ENCODE measurements around the gene TAS2R60. TPM values are rescaled to one million over a fixed set of nuclear protein-coding genes. Genes with fewer than 3 reads are reported as not detected.
"Not testable (repeated sequence)": the region's sequence is repeated elsewhere in the genome, so short reads cannot be mapped to it uniquely, and the experiment has no call there.

TAS2R60 gene
- total RNA-seq, 1 donor from 2014 or later, result not detected

DNA sequence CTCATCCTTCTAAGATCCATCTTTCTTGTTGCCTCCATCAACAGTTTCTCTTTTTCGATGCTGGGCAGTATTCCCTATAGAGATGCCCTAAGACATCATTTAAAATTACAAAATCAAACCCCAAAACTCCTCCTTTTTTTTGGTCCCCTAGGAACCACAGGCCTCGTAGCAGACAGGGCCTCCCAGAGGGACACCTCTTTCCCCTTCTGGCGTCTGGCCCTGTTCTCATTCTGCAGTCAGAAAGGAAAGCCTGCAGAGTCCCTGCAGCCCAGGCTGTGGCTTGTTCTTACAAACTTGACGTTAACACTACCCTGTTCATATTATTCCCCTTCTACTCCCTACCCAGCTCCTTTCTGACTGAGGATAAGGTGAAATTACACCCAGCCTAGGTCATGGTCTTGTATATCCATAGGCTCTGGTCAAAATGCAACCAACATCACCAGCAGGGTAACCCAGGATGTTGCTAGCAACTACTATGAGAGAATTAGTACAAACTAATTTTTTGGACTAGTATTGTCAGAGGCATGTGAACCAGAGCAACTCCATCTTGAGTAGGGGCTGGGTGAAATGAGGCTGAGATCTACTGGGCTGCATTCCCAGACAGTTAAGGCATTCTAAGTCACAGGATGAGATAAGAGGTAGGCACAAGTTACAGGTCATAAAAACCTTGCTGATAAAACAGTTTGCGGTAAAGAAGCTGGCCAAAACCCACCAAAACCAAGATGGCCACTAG is 31.1 kb upstream of the TAS2R60 start:
- no peaks in the 10 kb centered on the region for H3K79me2 ChIP-seq (ENCODE audit: insufficient read depth, low read length)
- no peak overlapping the region for H3K9ac ChIP-seq (ENCODE audit: low read length)
- no peak overlapping the region for H3K4me2 ChIP-seq (ENCODE audit: low read length)
- TF ChIP-seq EZH2 (IDR thresholded peaks at IDR 0.05; ENCODE audit: insufficient read depth, low read length), result no peak
- TF ChIP-seq CTCF (IDR thresholded peaks at IDR 0.05; ENCODE audit: insufficient read depth, low read depth, low read length), result no peak
- H3K9me3 Mint-ChIP-seq (ENCODE audit: unreplicated experiment), result no peaks in the 10 kb centered on the region
- H3K4me3 ChIP-seq (ENCODE audit: insufficient read depth, low read depth, low read length), result no peak overlapping the region
- H3K27ac Mint-ChIP-seq (ENCODE audit: unreplicated experiment), result no peak overlapping the region
- H2AFZ ChIP-seq (ENCODE audit: low read depth, low read length), result no peak overlapping the region
- peaks cover 5% of the 10 kb centered on the region for H3K27me3 ChIP-seq (ENCODE audit: insufficient read depth, low read length)
- peaks cover 4% of the 10 kb centered on the region for H3K36me3 Mint-ChIP-seq (ENCODE audit: low read depth, unreplicated experiment)
- FAIRE-seq, result no peak
- no peak for DNase-seq (ENCODE audit: low read depth)
- peaks cover 15% of the 10 kb centered on the region for H3K4me1 ChIP-seq (ENCODE audit: insufficient read depth, low read length)
- peaks cover 11% of the 10 kb centered on the region for H3K27me3 Mint-ChIP-seq (ENCODE audit: low read depth, unreplicated experiment)
- H3K27ac ChIP-seq (ENCODE audit: low read depth, low read length), result no peak overlapping the region
- H4K20me1 ChIP-seq (ENCODE audit: insufficient read depth, low read length), result no peaks in the 10 kb centered on the region
- no peaks in the 10 kb centered on the region for H3K9me3 ChIP-seq (ENCODE audit: insufficient read depth, low read depth, low read length)
- no peaks in the 10 kb centered on the region for H3K36me3 ChIP-seq (ENCODE audit: insufficient read depth, low read length)
- peaks cover 33% of the 10 kb centered on the region for H3K4me1 Mint-ChIP-seq (ENCODE audit: low read depth, unreplicated experiment)
- peak overlapping the region; percentile 21 for H3K4me3 Mint-ChIP-seq (ENCODE audit: unreplicated experiment)

DNA sequence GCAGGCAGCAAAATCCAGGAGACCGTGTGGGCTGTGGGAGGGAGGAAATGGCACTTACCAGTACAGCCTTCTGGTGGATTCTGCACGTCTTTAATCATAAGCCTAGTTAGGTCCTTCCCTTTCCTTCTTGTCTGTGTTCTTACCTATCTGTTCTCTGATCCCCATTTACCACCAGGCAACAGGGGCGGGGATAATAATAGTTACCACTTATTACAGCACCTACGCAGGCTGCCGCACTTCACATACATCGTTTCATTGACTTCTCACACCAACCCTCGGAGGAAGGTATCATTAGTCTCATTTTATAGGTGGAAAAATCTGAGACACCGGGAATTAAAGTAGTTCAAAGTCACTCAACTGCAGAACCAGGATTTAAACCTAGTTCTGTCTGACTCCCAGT is 30.1 kb upstream of the TAS2R60 start:
- Histone ChIP-seq H3K27me3 (ENCODE audit: insufficient read depth, low read length) (peaks cover 5% of the 10 kb centered on the region), H3K4me2 (ENCODE audit: low read length) (no peak overlapping the region), H2AFZ (ENCODE audit: low read depth, low read length) (no peak overlapping the region), H3K4me3 (ENCODE audit: insufficient read depth, low read depth, low read length) (no peak overlapping the region), H3K27ac (ENCODE audit: low read depth, low read length) (no peak overlapping the region), H3K79me2 (ENCODE audit: insufficient read depth, low read length) (no peaks in the 10 kb centered on the region), H4K20me1 (ENCODE audit: insufficient read depth, low read length) (no peaks in the 10 kb centered on the region), H3K9me3 (ENCODE audit: insufficient read depth, low read depth, low read length) (no peaks in the 10 kb centered on the region), H3K36me3 (ENCODE audit: insufficient read depth, low read length) (no peaks in the 10 kb centered on the region), H3K9ac (ENCODE audit: low read length) (no peak overlapping the region), H3K4me1 (ENCODE audit: insufficient read depth, low read length) (peaks cover 8% of the 10 kb centered on the region)
- no peak overlapping the region for H3K4me3 Mint-ChIP-seq (ENCODE audit: unreplicated experiment)
- TF ChIP-seq CTCF (IDR thresholded peaks at IDR 0.05; ENCODE audit: insufficient read depth, low read depth, low read length) (no peak), EZH2 (IDR thresholded peaks at IDR 0.05; ENCODE audit: insufficient read depth, low read length) (no peak)
- H3K27me3 Mint-ChIP-seq (ENCODE audit: low read depth, unreplicated experiment), result peaks cover 11% of the 10 kb centered on the region
- FAIRE-seq (no peak), DNase-seq (ENCODE audit: low read depth) (no peak)
- H3K27ac Mint-ChIP-seq (ENCODE audit: unreplicated experiment), result peak overlapping the region; percentile 36
- H3K9me3 Mint-ChIP-seq (ENCODE audit: unreplicated experiment), result no peaks in the 10 kb centered on the region
- peaks cover 25% of the 10 kb centered on the region for H3K4me1 Mint-ChIP-seq (ENCODE audit: low read depth, unreplicated experiment)
- H3K36me3 Mint-ChIP-seq (ENCODE audit: low read depth, unreplicated experiment), result peaks cover 4% of the 10 kb centered on the region

- not testable (repeated sequence) for H3K9me3 Mint-ChIP-seq (ENCODE audit: unreplicated experiment); H3K36me3 Mint-ChIP-seq (ENCODE audit: low read depth, unreplicated experiment); H3K27me3 Mint-ChIP-seq (ENCODE audit: low read depth, unreplicated experiment); FAIRE-seq; H3K4me3 ChIP-seq (ENCODE audit: insufficient read depth, low read depth, low read length); H3K36me3 ChIP-seq (ENCODE audit: insufficient read depth, low read length); H3K79me2 ChIP-seq (ENCODE audit: insufficient read depth, low read length); H3K4me3 Mint-ChIP-seq (ENCODE audit: unreplicated experiment); H3K27ac ChIP-seq (ENCODE audit: low read depth, low read length); H3K9ac ChIP-seq (ENCODE audit: low read length); H3K4me1 ChIP-seq (ENCODE audit: insufficient read depth, low read length); H3K27ac Mint-ChIP-seq (ENCODE audit: unreplicated experiment); H2AFZ ChIP-seq (ENCODE audit: low read depth, low read length); DNase-seq (ENCODE audit: low read depth); H4K20me1 ChIP-seq (ENCODE audit: insufficient read depth, low read length); H3K4me2 ChIP-seq (ENCODE audit: low read length); H3K9me3 ChIP-seq (ENCODE audit: insufficient read depth, low read depth, low read length); H3K27me3 ChIP-seq (ENCODE audit: insufficient read depth, low read length)
- peaks cover 18% of the 10 kb centered on the region for H3K4me1 Mint-ChIP-seq (ENCODE audit: low read depth, unreplicated experiment)
These were observed 28.0 kb upstream of the TAS2R60 start for GRCh38 chr7:143415209-143415608.
